ACC112 (cell line): ENCODE data around the gene HCST.
"Not testable (repeated sequence)": the region's sequence is repeated elsewhere in the genome, so short reads cannot be mapped to it uniquely, and the experiment has no call there.

Experiments
- H2AFZ ChIP-seq: fragments of 200-600 bp; sonication (generic); one replicate; pipeline ENCODE4 v1.6.0; 2017; ENCODE audit warnings: antibody characterized with exemption, low read length; ENCODE audit not compliant: unreplicated experiment
- H3K27ac ChIP-seq: fragments of 200-600 bp; sonication (generic); 2 replicates; pipeline ENCODE4 v1.5.1; 2014; ENCODE audit warnings: low read depth, mild to moderate bottlenecking, antibody characterized with exemption, low read length, moderate library complexity
- H3K27me3 ChIP-seq: fragments of 200-600 bp; sonication (generic); 2 replicates; pipeline ENCODE4 v1.6.1; 2014; ENCODE audit warnings: mild to moderate bottlenecking, antibody characterized with exemption, low read length, moderate library complexity, mixed read lengths; ENCODE audit not compliant: insufficient read depth
- H3K36me3 ChIP-seq: fragments of 200-600 bp; sonication (generic); 2 replicates; pipeline ENCODE4 v1.6.1; 2016; ENCODE audit warnings: mild to moderate bottlenecking, antibody characterized with exemption, low read length, moderate library complexity, mixed read lengths; ENCODE audit not compliant: insufficient read depth
- H3K4me1 ChIP-seq: fragments of 200-600 bp; sonication (generic); one replicate; pipeline ENCODE4 v1.6.1; 2016; ENCODE audit warnings: low read length, mixed read lengths; ENCODE audit not compliant: insufficient read depth, unreplicated experiment, control insufficient read depth
- H3K4me3 ChIP-seq: fragments of 200-600 bp; sonication (generic); 2 replicates; pipeline ENCODE4 v1.5.1; 2014; ENCODE audit warnings: mild to moderate bottlenecking, low read depth, low read length
- H3K79me2 ChIP-seq: fragments of 200-600 bp; sonication (generic); one replicate; pipeline ENCODE4 v1.6.0; 2016; ENCODE audit warnings: low read length; ENCODE audit not compliant: control insufficient read depth, unreplicated experiment, insufficient read depth

HCST gene

DNA sequence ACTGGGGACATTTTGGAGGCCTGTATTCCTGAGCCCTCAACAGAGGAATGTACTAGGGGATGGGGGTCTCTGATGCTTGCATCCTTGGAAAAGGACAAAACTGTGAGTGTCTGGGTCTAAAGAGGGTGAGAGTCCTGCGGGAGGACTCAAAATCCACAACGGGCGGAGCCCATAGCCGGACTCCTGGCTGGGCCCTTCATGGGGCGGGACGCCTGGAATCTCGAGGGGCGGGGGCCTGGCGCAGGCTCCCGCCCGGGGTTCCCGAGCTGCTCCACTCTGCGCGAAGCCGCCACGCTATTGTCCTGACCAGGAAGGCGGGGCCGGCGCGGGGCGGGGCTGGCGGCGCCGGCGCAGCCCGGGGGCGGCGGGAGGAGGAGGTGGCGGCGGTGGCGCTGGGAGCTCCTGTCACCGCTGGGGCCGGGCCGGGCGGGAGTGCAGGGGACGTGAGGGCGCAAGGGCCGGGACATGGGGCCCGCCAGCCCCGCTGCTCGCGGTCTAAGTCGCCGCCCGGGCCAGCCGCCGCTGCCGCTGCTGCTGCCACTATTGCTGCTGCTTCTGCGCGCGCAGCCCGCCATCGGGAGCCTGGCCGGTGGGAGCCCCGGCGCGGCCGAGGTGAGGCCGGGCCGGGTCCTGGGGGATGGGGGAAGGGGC is 34.0 kb upstream of the HCST start, which contains the start of gene APLP1:
Gene APLP1 (plus strand): TSS at position 403 of the 651 bp plus-strand sequence. CDS start 63 bp downstream, at position 466.
- Histone ChIP-seq H3K4me1 (peaks cover 6% of the 10 kb centered on the region), H3K36me3 (no peaks in the 10 kb centered on the region), H2AFZ (peak within 1 kb of the TSS; percentile 60), H3K79me2 (no peaks in the 10 kb centered on the region), H3K27me3 (0 out of 2 replicates have a peak, but pooled peaks cover 7% of the 10 kb centered on the region), H3K4me3 (peak within 1 kb of the TSS; percentile 79), H3K27ac (no peak within 1 kb of the TSS)

DNA sequence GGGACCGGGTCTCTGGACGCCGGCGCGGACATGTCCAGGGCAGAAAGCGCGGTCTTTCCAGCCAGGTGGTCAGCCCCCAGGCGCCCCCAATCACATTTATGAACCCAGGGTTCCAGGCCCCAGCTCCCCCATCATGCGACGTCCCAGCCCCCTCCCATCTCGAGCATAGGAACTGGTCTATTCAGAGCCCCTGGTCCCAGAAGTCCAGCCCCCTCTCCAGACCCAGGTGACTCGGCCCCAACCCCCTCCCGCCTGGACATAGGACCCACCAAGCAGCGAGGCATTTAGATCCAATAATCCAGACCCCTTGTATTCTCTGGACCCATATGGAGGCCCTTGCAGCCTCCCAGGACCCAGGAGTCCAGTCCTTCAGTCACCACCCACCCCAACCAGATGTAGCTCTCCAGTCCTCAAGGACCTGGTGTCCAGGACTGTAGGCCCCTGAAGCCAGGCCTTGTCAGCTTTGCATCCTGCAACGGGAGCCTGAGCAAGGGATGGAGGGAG is 33.5 kb upstream of the HCST start:
- Histone ChIP-seq H3K27me3 (0 out of 2 replicates have a peak, but pooled peaks cover 7% of the 10 kb centered on the region), H3K36me3 (no peaks in the 10 kb centered on the region), H2AFZ (peak overlapping the region; percentile 60), H3K4me3 (peak overlapping the region; percentile 79), H3K4me1 (peaks cover 6% of the 10 kb centered on the region), H3K27ac (no peak overlapping the region), H3K79me2 (no peaks in the 10 kb centered on the region)

DNA sequence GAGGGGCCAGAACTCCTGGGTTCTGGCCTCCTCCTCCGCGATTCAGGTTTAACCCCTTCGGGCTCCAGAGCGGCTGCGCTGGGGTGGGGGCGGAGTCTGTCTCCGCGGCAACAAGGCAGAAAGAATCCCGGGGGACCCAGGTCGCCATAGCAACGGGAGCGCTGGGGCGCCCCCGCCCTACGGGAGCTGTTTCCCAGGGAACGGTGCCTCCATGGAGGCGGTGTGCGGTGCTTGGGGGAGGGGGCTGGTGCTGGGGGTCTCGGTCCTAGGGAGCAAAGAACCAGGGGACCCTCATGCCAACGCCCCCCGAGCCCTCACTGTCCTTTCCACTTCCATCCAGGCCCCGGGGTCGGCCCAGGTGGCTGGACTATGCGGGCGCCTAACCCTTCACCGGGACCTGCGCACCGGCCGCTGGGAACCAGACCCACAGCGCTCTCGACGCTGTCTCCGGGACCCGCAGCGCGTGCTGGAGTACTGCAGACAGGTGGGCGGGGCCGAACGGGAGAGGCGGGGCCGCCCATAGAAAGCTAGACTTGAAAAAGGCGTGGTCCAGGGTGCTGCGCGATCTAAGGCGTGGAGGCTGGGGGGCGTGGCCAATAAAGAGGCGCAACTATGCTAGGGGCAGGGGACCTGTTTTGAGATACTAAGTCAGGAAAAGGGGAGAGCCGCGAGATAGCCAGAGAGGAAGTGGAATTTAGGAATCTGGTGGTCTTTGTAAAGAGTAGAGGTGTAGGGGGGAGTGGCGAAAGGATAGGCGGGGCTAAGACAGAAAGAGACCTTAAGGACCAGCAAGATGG is 32.8 kb upstream of the HCST start:
- no peaks in the 10 kb centered on the region for H3K36me3 ChIP-seq
- H3K4me1 ChIP-seq, result peaks cover 6% of the 10 kb centered on the region
- no peak overlapping the region for H2AFZ ChIP-seq
- no peaks in the 10 kb centered on the region for H3K79me2 ChIP-seq
- H3K27ac ChIP-seq, result no peak overlapping the region
- 0 out of 2 replicates have a peak, but pooled peaks cover 7% of the 10 kb centered on the region for H3K27me3 ChIP-seq
- H3K4me3 ChIP-seq, result peak overlapping the region; percentile 79

DNA sequence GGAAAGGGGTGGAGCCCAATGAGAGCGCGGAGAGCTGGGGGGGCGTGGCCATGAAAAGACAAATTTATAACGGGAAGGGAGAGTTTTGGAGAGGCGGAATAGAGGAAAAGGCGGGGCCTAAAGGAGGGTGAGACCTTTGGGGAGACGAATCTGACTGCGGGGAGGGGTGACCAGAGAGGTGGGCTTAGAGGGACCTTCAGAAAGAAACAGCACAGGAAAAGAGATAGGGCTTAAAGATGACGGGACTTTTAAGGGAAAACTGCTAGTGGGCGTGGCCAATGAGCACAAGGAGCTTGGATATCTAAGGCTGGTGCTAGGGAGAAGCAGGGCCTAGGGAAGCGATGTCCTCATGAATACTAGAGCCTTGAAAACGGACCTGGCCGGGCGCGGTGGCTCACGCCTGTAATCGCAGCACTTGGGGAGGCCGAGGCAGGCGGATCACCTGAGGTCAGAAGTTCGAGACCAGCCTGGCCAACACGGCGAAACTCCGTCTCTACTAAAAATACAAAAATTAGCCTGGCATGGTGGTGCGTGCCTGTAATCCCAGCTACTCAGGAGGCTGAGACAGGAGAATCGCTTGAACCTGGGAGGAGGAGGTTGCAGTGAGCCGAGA is 32.1 kb upstream of the HCST start:
- not testable (repeated sequence) for H3K4me1 ChIP-seq, H3K27ac ChIP-seq, H3K79me2 ChIP-seq, H3K36me3 ChIP-seq, H3K27me3 ChIP-seq, H2AFZ ChIP-seq
- peak overlapping the region; percentile 79 for H3K4me3 ChIP-seq

DNA sequence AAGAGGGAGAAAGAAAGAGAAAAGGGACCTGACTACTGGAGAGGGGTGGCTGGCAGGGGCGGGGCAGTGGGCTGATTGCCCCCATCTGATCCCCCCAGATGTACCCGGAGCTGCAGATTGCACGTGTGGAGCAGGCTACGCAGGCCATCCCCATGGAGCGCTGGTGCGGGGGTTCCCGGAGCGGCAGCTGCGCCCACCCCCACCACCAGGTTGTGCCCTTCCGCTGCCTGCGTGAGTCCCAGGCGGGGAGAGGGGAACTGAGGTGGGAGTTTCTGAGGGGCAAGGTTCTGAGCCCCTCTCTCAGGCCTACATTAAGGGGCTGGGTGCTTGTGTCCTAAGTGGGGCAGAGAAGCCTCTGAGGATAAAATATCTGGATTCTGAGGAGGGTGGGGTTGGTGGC is 31.5 kb upstream of the HCST start:
- Histone ChIP-seq H2AFZ (no peak overlapping the region), H3K27me3 (0 out of 2 replicates have a peak, but pooled peaks cover 2% of the 10 kb centered on the region), H3K4me3 (no peak overlapping the region), H3K36me3 (no peaks in the 10 kb centered on the region), H3K27ac (no peak overlapping the region), H3K79me2 (no peaks in the 10 kb centered on the region), H3K4me1 (peaks cover 6% of the 10 kb centered on the region)

DNA sequence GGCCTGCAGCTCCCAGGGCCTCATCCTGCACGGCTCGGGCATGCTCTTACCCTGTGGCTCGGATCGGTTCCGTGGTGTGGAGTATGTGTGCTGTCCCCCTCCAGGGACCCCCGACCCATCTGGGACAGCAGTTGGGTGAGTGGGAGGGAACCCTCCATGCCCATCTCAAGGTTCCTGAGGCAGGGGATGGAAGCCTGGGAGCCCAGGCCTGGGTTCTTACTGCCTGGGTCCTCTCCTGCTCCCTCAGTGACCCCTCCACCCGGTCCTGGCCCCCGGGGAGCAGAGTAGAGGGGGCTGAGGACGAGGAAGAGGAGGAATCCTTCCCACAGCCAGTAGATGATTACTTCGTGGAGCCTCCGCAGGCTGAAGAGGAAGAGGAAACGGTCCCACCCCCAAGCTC is 30.7 kb upstream of the HCST start:
- Histone ChIP-seq H3K36me3 (no peaks in the 10 kb centered on the region), H3K27ac (no peak overlapping the region), H3K4me3 (no peak overlapping the region), H3K4me1 (peaks cover 6% of the 10 kb centered on the region), H2AFZ (no peak overlapping the region), H3K27me3 (no peaks in the 10 kb centered on the region), H3K79me2 (no peaks in the 10 kb centered on the region)

DNA sequence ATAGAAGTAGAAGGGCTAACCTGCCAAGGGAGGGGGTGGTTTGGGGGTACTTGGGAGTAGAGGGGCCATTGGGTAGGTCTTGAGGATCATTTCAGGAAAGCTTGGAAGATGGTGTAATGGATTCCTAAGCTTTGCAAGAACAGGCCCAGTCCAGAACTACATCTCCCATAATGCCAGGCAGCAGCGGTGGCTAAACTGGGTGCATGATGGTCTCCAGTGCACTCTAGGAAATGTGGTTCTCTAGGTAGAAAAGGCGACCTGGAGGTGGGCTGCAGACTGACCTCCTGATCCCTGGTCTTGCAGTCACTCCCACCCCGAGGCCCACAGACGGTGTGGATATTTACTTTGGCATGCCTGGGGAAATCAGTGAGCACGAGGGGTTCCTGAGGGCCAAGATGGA is 30.1 kb upstream of the HCST start:
- Histone ChIP-seq H3K4me1 (peaks cover 6% of the 10 kb centered on the region), H2AFZ (no peak overlapping the region), H3K27me3 (no peaks in the 10 kb centered on the region), H3K36me3 (no peaks in the 10 kb centered on the region), H3K4me3 (no peak overlapping the region), H3K27ac (no peak overlapping the region), H3K79me2 (no peaks in the 10 kb centered on the region)

DNA sequence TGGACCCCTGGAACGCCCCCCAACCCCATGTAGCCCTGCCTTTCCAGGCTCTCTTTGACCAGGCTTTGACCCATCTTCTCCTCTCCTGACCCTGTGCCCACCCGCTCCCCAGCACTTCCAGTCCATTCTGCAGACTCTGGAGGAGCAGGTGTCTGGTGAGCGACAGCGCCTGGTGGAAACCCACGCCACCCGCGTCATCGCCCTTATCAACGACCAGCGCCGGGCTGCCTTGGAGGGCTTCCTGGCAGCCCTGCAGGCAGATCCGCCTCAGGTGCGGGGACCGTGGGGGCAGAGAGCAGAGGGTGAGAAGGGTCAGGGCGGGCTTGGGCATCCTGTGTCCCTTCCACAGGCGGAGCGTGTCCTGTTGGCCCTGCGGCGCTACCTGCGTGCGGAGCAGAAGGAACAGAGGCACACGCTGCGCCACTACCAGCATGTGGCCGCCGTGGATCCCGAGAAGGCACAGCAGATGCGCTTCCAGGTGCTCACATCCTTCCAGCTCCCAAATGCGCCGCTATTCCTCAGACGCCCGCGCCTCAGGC is 27.9 kb upstream of the HCST start:
- Histone ChIP-seq H3K4me1 (no peaks in the 10 kb centered on the region), H3K27me3 (no peaks in the 10 kb centered on the region), H3K27ac (no peak overlapping the region), H3K4me3 (no peak overlapping the region), H3K36me3 (no peaks in the 10 kb centered on the region), H2AFZ (no peak overlapping the region), H3K79me2 (no peaks in the 10 kb centered on the region)

DNA sequence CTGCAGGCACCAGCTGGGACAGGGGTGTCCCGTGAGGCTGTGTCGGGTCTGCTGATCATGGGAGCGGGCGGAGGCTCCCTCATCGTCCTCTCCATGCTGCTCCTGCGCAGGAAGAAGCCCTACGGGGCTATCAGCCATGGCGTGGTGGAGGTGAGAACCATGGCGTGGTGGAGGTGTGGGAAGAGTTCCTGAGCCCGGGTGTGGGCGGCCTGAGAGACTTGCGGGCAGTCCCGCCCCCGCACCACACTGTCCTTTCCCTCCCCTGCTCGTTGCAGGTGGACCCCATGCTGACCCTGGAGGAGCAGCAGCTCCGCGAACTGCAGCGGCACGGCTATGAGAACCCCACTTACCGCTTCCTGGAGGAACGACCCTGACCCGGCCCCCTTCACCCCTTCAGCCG is 23.3 kb upstream of the HCST start:
- H3K4me1 ChIP-seq, result no peaks in the 10 kb centered on the region
- H3K4me3 ChIP-seq, result no peak overlapping the region
- no peaks in the 10 kb centered on the region for H3K36me3 ChIP-seq
- H3K27me3 ChIP-seq, result no peaks in the 10 kb centered on the region
- H2AFZ ChIP-seq, result no peak overlapping the region
- H3K27ac ChIP-seq, result no peak overlapping the region
- no peaks in the 10 kb centered on the region for H3K79me2 ChIP-seq

DNA sequence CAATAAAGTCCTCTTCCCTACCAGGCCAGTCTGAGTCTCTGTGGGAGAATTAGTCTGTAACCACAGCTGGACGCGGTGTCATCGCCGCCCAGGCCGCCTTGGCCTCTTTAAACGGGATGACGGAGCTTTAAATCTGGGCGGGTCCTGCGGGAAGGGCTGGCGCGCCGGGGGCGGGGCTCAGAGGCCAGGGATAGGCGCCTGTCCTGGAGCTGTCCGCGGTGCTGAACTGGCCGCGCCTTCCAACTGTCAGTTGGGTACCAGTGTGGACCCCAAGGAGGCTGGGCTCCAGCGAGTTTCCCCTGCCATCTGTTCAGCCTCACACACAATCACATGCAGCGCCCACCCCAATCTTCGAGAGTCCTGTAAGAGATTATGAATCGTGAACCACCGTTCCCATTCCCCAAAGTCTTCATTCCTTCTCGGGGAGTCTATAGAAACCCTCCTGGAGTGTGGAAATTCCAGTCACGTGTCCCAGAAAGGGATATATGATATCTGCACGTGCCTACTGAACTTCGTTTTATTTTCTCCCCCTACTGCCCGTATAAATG is 22.5 kb upstream of the HCST start:
- H3K4me3 ChIP-seq, result no peak overlapping the region
- H3K36me3 ChIP-seq, result no peaks in the 10 kb centered on the region
- no peaks in the 10 kb centered on the region for H3K27me3 ChIP-seq
- no peak overlapping the region for H3K27ac ChIP-seq
- H3K4me1 ChIP-seq, result no peaks in the 10 kb centered on the region
- H3K79me2 ChIP-seq, result no peaks in the 10 kb centered on the region
- no peak overlapping the region for H2AFZ ChIP-seq
